NCI-H146 treated with DMSO at 0.1 percent for 48 hours (cell line): Measurements from ENCODE around the gene SCN4A.
"Not testable (repeated sequence)": the region's sequence is repeated elsewhere in the genome, so short reads cannot be mapped to it uniquely, and the experiment has no call there.

Experiments used
- DNase-seq: peaks from one replicate; lab custom pipeline; 2025; ENCODE audit not compliant: unreplicated experiment; lab: John Stamatoyannopoulos, UW

Gene SCN4A

DNA sequence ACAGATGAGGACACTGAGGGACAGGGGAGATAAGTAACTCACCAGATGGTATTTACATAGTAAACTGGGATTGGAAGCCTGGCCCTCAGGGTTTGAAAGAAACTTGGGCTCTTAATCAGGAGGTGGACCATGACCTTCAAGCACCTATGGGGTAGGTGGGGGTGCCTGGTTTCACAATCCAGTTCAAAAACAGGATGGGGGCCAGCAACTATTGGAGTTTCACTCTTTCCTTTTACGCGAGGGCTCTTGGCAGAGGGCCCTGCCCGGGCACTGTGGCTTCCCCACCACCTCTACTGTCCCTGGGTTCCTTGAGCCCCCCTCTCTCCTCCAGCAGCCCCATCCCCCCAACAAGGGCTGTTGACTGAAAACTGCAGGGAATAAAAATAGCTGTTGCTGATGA, 14.1 kb upstream of the SCN4A start:
- DNase-seq: no peak

- DNase-seq: no peak
Observed at GRCh38 chr17:63985387-63986140, 12.8 kb upstream of the SCN4A start.

GRCh38 chr17:63984651-63985386, 12.1 kb upstream of the SCN4A start:
- DNase-seq: no peak

DNA sequence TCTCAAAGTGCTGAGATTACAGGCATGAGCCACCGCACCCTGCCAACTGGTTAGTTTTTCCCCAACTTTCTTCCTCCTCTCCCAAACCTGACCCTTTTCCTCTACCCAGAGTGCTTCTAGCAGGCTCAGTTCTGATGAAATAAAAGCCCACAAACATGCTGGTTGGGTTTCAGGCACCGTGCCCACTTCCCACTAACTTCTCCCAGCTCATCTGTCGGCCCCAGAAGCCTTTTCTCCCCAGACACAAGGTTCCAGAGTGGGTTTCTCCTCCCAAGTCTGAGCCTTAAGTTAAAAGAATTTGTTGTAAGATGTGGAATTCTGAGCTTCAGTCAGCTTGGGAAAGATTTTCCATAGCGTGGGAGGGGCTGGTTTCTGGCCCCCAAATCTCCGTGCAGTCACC, 11.5 kb upstream of the SCN4A start:
- no peak for DNase-seq

- no peak for DNase-seq
Observed at GRCh38 chr17:63983320-63983719, 10.6 kb upstream of the SCN4A start.

GRCh38 chr17:63982641-63983040, 9.9 kb upstream of the SCN4A start:
- not testable (repeated sequence) for DNase-seq

- no peak for DNase-seq
Observed at GRCh38 chr17:63978272-63979200, 5.8 kb upstream of the SCN4A start.

- no peak for DNase-seq
Observed at GRCh38 chr17:63976702-63977101, 4.0 kb upstream of the SCN4A start.

GRCh38 chr17:63975541-63976092, 2.9 kb upstream of the SCN4A start:
- no peak for DNase-seq

- DNase-seq: no peak
Observed at GRCh38 chr17:63974594-63975192, 2.0 kb upstream of the SCN4A start.

DNA sequence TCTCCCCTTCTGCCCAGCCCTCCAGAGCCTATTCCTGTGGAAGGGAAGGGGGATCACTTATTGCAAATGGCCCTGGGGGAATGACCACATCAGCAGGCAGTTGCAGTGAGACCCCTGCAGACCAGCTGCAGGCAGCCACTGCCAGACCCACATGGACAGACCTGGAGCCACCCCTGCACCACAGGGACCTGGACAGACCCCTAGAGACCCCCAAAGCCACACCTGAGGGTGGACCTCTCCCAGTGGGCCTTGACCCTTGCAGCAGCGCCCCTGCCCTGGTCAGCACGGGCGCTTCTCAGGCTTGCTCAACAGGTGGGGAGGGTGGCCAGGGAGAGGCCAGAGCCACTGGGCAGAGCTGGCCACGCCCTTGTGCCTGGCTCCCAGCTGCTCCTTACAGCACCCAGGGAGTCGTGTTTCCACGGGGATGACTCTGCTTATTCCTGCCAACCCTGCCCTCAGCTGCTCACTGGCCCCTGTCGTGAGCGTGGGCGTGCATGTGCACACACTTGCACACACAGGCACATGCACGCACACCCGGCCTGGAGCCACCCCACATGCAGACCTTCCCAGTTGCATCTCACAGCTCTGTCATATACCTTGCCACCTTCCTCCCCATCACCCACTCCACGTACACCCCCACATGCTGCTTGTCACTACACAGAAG, 1.3 kb upstream of the SCN4A start:
- DNase-seq: no peak

DNA sequence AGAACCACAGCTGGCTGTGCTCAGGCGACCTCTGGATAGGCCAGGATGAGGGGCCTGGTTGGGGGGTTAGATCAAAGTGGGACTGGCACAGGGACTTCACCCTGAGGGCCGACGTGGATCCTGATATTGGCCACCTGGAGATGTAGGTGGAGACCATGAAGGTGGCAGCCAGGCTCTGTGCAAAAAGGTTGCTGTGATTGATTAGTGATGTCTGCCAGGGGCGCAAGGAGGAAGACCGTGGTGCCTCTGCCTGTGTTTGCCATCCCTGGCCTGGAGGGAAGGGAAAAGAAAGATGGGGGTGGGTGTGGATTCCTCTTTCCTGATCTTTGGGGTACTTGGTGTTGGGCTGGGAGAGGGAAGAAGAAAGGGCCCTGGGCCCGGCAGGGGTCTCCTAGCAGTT, 529 bp upstream of the SCN4A start:
- no peak for DNase-seq

DNA sequence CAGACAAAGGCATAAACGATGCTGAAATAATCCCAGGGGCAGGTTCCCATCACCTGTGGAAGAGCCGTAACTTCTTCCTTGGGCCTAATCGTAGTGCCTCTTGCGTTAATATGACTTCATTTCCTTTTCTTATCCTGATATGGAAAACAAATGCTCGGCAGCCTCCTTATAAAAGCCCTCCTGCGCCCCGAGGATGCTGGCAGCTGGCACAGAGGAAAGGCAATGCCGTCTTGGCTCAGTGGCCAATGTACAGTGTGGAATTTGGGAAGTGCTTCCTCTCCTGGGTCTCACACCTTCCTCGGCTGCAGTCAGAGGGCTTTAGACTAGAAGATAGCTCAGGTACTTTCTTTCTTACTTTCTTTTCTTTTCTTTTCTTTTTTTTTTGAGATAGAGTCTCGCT, 3.4 kb downstream of the SCN4A start:
- DNase-seq: no peak

- no peak for DNase-seq
Observed at GRCh38 chr17:63967953-63968352, 4.8 kb downstream of the SCN4A start.

- DNase-seq: no peak
Observed at GRCh38 chr17:63966646-63967264, 6.0 kb downstream of the SCN4A start.

- DNase-seq: no peak
Observed at GRCh38 chr17:63963123-63963522, 9.6 kb downstream of the SCN4A start.

- no peak for DNase-seq
Observed at GRCh38 chr17:63962298-63962744, 10.4 kb downstream of the SCN4A start.

- DNase-seq: peak; percentile 38
Observed at GRCh38 chr17:63961355-63962212, 11.1 kb downstream of the SCN4A start.

DNA sequence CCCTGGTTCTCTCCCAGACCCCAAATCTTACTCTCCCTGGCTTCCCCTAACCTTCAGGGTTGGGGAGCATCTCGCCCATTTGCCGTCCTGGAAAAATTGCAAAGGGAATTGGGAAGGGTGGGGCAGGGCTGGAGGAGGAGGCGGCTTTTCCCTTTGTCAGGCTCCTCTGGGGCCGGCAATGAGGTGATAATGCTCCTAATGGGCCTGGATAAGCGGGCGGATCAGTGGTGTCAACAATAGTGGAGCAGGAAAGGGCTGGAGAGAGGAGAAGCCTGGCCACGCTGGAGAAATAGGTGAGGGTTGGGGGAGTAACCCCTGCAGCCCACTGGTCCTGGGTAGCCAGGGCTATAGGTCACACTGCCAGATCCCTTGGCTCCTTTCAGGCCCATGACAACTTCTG, 12.3 kb downstream of the SCN4A start:
- no peak for DNase-seq
